ENCODE data around the gene NUCB2.

GRCh38 chr11:17272801-17273200 lies 3.7 kb upstream of the NUCB2 start:
- TF ChIP-seq ZFX (IDR thresholded peaks at IDR 0.05) (no peak), CTCF (conservative IDR thresholded peaks at IDR 0.05) (no peak)

Measured in C4-2B (cell line).